IPS-20b (cell line): ENCODE measurements around the gene MSMB.

Experiments used
- H3K27ac ChIP-seq: one replicate; pipeline ENCODE4 v1.5.1; 2013; ENCODE audit warnings: low read length
- H3K27me3 ChIP-seq: 2 replicates; pipeline ENCODE4 v1.6.1; 2013; ENCODE audit warnings: mild to moderate bottlenecking, low read length, inconsistent platforms; ENCODE audit not compliant: insufficient read depth
- H3K36me3 ChIP-seq: 2 replicates; pipeline ENCODE4 v1.6.1; 2013; ENCODE audit warnings: low read depth, mild to moderate bottlenecking, inconsistent platforms, low read length, moderate library complexity; ENCODE audit not compliant: insufficient read depth
- H3K4me1 ChIP-seq: 2 replicates; pipeline ENCODE4 v1.6.1; 2013; ENCODE audit warnings: mild to moderate bottlenecking, control low read depth, inconsistent platforms, low read length, moderate library complexity; ENCODE audit not compliant: insufficient read depth
- H3K4me3 ChIP-seq: 2 replicates; pipeline ENCODE4 v1.5.1; 2013; ENCODE audit warnings: mild to moderate bottlenecking, low read length, inconsistent platforms
- H3K9ac ChIP-seq: 2 replicates; pipeline ENCODE4 v1.6.1; 2013; ENCODE audit warnings: low read depth, mild to moderate bottlenecking, inconsistent platforms, low read length, moderate library complexity
- H3K9me3 ChIP-seq: 2 replicates; pipeline ENCODE4 v1.6.1; 2013; ENCODE audit warnings: mild to moderate bottlenecking, low read depth, low read length, inconsistent platforms; ENCODE audit not compliant: insufficient read depth

MSMB gene

DNA sequence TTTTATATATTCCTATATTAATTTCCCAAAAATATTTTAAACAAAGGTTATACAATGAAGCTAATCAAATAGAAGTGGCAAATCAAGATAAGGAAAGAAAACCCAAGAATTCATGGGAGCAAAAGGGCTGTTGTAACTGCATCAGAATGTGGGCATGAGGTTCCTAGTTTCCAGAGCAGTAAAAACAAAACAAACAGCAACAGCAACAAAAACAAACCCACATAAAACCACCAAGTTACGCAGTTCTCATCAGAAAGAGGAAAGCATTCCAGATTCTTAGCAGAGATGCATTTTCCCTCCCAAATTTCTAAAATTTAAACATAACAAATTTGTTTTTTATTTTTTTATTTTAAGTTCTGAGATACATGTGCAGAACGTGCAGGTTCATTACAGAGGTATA lies 34.8 kb upstream of the MSMB start:
- H3K27ac ChIP-seq = no peak overlapping the region
- H3K27me3 ChIP-seq = no peaks in the 10 kb centered on the region
- peaks cover 6% of the 10 kb centered on the region; the same call in 1 of the 2 replicates for H3K4me1 ChIP-seq
- no peak overlapping the region for H3K4me3 ChIP-seq
- no peaks in the 10 kb centered on the region for H3K36me3 ChIP-seq
- H3K9ac ChIP-seq = no peak overlapping the region
- no peaks in the 10 kb centered on the region for H3K9me3 ChIP-seq

DNA sequence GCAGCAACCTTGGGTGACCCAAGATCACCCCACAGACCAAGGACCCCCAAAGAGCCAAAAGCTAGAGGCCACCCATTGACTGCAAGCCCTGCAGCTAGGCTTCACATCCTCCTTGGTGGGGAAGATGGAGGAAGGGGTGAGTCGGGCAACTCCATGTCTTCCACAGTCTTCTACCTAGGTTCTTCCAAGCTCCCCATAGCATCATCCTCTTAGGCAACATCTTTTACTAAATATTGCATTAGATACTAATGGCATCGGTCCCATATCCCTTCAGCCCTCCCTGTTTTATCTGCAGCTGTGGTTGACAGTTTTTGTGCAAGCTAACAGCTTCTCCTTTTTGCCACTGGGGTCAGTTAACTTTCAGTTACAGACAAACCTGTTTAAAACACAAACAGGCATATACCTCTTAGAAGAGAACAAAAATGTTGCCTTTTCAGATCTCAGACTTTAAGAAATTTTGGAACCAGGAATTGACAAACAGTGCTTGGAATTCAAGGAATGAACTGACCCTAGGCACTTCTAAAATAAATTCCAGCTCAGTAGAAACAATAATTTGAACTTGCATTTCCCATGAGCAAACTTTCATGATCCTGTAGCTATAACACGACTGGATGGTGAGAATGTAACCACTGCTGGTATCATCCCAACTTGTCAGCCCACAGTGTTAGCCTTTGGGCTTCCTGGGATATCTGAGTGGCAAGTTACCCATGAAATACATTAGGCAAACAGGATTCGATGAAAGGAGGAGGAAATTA lies 33.9 kb upstream of the MSMB start:
- Histone ChIP-seq H3K36me3 (no peaks in the 10 kb centered on the region), H3K27me3 (no peaks in the 10 kb centered on the region), H3K4me1 (peaks cover 6% of the 10 kb centered on the region; the same call in 1 of the 2 replicates), H3K27ac (no peak overlapping the region), H3K9ac (no peak overlapping the region), H3K4me3 (no peak overlapping the region), H3K9me3 (no peaks in the 10 kb centered on the region)

DNA sequence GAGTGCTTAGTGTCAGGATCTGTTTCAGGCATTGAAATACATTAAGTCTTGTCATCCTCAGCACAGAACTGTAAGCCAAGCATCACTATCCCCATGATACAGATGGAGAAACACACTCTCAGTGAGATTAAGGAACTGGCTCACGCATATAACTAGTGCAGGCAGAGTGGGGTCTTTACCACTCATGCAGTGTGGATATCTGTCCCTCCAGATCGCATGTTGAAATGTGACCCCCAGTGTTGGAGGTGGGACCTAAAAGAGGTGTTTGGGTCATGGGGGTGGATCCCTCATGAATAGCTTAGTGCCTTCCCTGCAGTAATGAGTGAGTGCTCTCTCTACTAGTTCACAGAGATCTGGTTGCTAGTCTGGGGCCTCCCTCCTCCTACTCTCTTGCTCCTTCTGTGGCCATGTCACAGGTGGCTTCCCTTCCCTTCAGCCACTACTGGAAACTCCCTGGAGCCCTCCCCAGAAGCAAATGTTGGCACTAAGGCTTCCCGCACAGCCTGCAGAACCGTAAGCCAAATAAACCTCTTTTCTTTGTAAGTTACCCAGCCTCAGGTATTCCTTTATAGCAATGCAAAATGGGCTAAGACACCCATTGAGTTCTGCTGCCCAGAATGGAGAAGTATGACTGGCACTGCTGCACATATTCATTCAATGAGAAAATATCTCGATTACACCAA lies 31.8 kb upstream of the MSMB start:
- Histone ChIP-seq H3K27me3 (no peaks in the 10 kb centered on the region), H3K36me3 (no peaks in the 10 kb centered on the region), H3K4me1 (peaks cover 6% of the 10 kb centered on the region; the same call in 1 of the 2 replicates), H3K9me3 (no peaks in the 10 kb centered on the region), H3K4me3 (no peak overlapping the region), H3K9ac (no peak overlapping the region), H3K27ac (no peak overlapping the region)

DNA sequence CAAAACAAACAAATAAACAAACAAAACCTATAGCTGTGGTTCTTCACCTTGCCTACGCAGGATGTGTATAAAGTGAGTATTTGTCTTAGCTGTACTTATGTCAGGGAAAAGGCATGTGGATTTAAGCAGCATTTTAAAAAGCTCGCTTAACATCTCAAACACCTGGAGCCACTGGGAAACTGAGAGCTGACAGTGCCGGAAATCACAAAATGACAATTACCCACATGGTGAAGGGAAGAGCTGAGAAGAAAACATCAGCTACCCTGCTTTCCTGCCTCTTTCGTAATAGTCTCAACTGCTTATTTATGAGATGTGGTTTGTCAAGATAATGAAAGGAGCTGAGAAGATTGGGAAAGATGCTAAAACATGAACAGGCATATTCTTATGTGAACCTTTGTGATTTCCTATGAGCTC lies 31.1 kb upstream of the MSMB start:
- H3K27me3 ChIP-seq = no peaks in the 10 kb centered on the region
- no peaks in the 10 kb centered on the region for H3K9me3 ChIP-seq
- no peak overlapping the region for H3K9ac ChIP-seq
- no peak overlapping the region for H3K4me3 ChIP-seq
- H3K4me1 ChIP-seq = peaks cover 6% of the 10 kb centered on the region; the same call in 1 of the 2 replicates
- H3K27ac ChIP-seq = no peak overlapping the region
- no peaks in the 10 kb centered on the region for H3K36me3 ChIP-seq

DNA sequence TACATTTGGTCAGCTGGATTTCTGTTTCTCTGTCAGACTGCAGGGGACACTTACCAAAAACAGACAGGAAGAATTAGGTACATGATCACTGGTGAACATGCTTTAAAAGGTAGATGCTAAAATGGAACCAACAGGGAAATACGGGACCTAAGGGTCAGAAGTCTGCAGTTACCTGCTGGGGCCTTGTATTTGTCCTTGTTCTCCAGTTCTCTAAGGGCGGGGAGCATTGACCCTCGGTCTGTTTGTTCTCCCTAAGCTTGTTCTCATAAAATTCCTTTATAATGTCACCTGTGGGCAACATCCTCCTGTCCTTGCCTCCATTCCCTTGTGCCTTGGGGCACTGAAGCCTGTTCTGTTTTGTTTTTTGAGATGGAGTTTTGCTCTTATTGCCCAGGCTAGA lies 29.8 kb upstream of the MSMB start:
- Histone ChIP-seq H3K27me3 (no peaks in the 10 kb centered on the region), H3K27ac (no peak overlapping the region), H3K4me3 (no peak overlapping the region), H3K4me1 (peaks cover 6% of the 10 kb centered on the region; the same call in 1 of the 2 replicates), H3K9ac (no peak overlapping the region), H3K36me3 (no peaks in the 10 kb centered on the region), H3K9me3 (no peaks in the 10 kb centered on the region)

DNA sequence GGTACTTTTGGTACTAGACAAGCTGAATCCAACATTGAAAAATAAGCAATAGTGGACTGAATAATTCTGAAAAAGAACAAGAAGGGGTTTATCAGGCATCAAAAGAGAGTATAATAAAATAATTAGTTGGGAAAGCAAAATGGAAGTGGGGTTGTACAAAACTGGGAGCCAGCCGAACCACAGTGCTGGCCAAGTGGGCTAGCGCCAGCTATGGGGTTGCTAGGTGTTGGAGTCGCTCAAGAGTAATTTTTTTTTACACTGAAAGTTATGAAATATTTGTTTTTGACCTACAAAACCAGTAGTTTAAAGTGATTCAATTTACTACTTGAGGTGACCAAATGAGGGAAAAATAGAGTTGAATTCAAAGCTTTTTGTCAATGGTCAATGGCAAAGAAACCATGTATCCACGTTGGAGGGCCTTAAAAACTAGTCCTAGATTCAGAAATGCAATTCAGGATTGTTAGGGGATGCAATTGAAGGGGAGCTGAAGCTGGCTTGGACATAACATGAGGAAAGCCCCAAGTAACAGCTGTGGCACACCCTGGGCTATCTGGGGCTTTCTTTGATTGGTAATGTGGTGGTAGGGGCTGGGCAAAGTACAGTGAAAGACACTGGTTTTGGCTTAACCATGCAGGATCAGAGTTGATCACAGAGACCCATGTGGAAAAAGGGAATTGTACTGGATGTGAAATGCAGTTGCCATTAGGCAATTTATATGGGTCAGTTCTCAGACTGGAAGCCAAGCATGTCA lies 28.3 kb upstream of the MSMB start:
- Histone ChIP-seq H3K4me1 (peaks cover 6% of the 10 kb centered on the region; the same call in 1 of the 2 replicates), H3K27ac (no peak overlapping the region), H3K27me3 (no peaks in the 10 kb centered on the region), H3K4me3 (no peak overlapping the region), H3K36me3 (no peaks in the 10 kb centered on the region), H3K9ac (no peak overlapping the region), H3K9me3 (no peaks in the 10 kb centered on the region)

DNA sequence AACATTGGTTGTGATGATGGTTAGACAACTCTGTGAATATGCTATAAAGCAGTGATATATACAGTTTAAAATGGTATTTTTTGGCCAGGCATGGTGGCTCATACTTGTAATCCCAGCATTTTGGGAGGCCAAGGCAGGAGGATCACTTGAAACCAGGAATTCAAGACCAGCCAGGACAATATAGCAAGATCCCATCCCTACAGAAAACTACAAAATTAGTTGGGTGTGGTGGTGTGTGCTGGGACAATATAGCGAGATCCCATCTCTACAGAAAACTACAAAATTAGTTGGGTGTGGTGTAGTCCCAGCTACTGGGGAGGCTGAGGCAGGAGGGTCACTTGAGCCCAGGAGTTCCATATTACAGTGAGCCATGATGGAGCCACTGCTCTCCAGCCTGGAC lies 27.5 kb upstream of the MSMB start:
- no peaks in the 10 kb centered on the region for H3K27me3 ChIP-seq
- no peaks in the 10 kb centered on the region for H3K36me3 ChIP-seq
- no peak overlapping the region for H3K4me3 ChIP-seq
- H3K9me3 ChIP-seq = no peaks in the 10 kb centered on the region
- peaks cover 6% of the 10 kb centered on the region for H3K4me1 ChIP-seq
- no peak overlapping the region for H3K9ac ChIP-seq
- no peak overlapping the region for H3K27ac ChIP-seq

DNA sequence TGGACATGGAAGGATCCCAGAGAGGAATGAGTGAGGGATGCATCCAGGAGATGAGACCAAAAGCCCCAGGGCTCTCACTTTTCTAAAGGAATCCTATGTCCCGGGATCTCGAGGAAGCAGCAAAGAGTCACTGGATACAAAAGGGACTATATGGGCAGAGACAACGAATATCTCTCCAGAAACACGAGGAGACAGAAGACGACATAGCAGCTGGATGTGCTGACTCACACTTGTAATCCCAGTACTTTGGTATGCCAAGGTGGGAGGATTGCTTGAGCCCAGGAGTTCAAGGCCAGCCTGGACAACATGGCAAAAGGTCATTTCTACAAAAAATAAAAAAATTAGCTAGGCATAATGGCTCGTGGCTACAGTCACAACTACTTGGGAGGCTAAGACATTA lies 24.7 kb upstream of the MSMB start:
- H3K36me3 ChIP-seq = no peaks in the 10 kb centered on the region
- H3K9me3 ChIP-seq = no peaks in the 10 kb centered on the region
- no peak overlapping the region for H3K4me3 ChIP-seq
- H3K4me1 ChIP-seq = peaks cover 3% of the 10 kb centered on the region; the same call in 1 of the 2 replicates
- no peak overlapping the region for H3K27ac ChIP-seq
- H3K9ac ChIP-seq = no peak overlapping the region
- no peaks in the 10 kb centered on the region for H3K27me3 ChIP-seq

DNA sequence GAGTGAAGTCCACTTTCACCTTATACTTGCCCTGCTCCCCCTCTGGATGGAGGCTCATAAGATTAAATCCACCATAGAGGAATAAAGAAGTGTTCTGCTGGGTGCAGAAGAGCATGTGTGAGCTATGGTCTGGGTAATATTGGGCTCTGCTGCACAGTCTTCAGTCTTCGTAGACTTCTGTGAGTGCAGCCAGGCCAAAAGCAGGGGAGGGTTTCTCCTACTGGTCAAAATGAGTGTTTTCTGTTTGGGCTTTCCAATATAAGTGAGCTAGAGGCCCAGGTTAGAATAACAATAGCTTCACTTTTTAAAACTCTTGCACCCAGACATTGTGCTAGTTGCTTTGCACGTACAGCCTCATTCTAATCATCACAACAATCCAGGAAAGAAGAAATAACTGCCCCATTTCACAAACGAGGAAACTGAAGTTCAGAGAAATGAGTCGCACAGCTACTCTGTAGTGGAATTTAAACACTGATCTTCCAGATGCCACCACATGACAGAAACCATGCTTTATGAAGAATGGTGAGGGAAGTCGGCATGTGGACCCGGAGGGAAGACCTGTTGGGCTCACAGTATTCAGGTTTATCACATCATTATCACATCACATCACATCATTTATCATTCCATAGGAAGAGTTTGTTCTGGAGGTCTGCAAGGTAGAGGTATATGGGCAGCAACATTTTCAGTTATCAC lies 23.8 kb upstream of the MSMB start:
- Histone ChIP-seq H3K4me3 (no peak overlapping the region), H3K36me3 (no peaks in the 10 kb centered on the region), H3K27me3 (no peaks in the 10 kb centered on the region), H3K9me3 (no peaks in the 10 kb centered on the region), H3K9ac (no peak overlapping the region), H3K4me1 (peaks cover 3% of the 10 kb centered on the region; the same call in 1 of the 2 replicates), H3K27ac (no peak overlapping the region)

DNA sequence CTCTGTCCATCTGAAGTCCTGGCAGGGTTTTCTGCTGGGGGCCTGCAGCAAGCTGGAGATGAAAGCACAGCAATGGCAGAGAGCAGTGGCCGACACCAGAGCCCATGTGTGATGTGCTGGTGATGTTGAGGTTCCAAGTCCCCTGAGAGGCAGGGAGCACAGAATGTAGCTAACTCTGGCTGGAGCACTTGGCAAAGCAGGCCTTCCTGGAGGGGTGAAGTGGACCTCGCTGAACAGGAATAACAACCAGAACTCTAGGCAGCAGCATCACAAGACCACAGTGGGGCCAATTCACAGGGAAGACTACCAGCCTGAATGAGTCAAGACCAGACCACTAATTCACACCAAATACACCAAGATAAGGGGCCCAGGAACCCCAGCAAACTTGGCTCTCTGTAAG lies 22.8 kb upstream of the MSMB start:
- Histone ChIP-seq H3K36me3 (no peaks in the 10 kb centered on the region), H3K9ac (no peak overlapping the region), H3K4me1 (peaks cover 3% of the 10 kb centered on the region; the same call in 1 of the 2 replicates), H3K27ac (no peak overlapping the region), H3K27me3 (no peaks in the 10 kb centered on the region), H3K9me3 (no peaks in the 10 kb centered on the region), H3K4me3 (no peak overlapping the region)

DNA sequence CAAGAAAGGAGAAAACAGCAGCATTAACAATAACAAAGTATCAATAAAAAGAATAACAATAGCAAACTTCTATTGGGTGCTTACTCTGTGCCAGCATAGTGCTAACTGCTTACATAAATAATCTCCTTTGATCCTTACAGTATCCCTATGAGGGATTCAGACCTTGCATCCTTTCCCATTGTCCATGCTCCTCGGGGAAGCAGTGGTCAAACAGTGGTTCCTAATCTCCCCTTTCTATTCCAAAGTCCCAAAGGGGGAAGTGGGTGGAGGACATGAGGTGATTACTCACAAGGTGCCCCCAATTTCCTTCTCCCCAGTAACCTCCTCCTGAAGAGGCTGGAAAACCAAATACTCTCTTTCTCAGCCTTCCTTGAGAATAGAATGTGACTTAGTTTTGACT lies 22.0 kb upstream of the MSMB start:
- Histone ChIP-seq H3K4me3 (no peak overlapping the region), H3K36me3 (no peaks in the 10 kb centered on the region), H3K9ac (no peak overlapping the region), H3K27me3 (no peaks in the 10 kb centered on the region), H3K27ac (no peak overlapping the region), H3K4me1 (peaks cover 3% of the 10 kb centered on the region; the same call in 1 of the 2 replicates), H3K9me3 (no peaks in the 10 kb centered on the region)
